Glutamatergic neuron (in vitro differentiated cells): ENCODE results near the gene YOD1. TPM values are rescaled to one million over a fixed set of nuclear protein-coding genes. Genes with fewer than 3 reads are reported as not detected.

Source experiments
- DNase-seq: peaks from one replicate; pipeline ENCODE4 v3.0.0; 2022
- H3K27ac Mint-ChIP-seq: one replicate; pipeline ENCODE4 v1.8.0; 2020; ENCODE audit warnings: mild to moderate bottlenecking, mixed read lengths, inconsistent platforms; ENCODE audit not compliant: unreplicated experiment
- H3K27me3 Mint-ChIP-seq: one replicate; pipeline ENCODE4 v1.8.0; 2020; ENCODE audit warnings: mild to moderate bottlenecking, moderate library complexity, mixed read lengths, inconsistent platforms; ENCODE audit not compliant: unreplicated experiment
- H3K36me3 Mint-ChIP-seq: one replicate; pipeline ENCODE4 v1.8.0; 2020; ENCODE audit warnings: mild to moderate bottlenecking, mixed read lengths, inconsistent platforms; ENCODE audit not compliant: unreplicated experiment
- H3K4me1 Mint-ChIP-seq: one replicate; pipeline ENCODE4 v1.8.0; 2020; ENCODE audit warnings: mild to moderate bottlenecking, low read depth, mixed read lengths, inconsistent platforms; ENCODE audit not compliant: unreplicated experiment
- H3K4me3 Mint-ChIP-seq: one replicate; pipeline ENCODE4 v1.8.0; 2020; ENCODE audit warnings: mild to moderate bottlenecking, mixed read lengths, inconsistent platforms; ENCODE audit not compliant: unreplicated experiment
- H3K9me3 Mint-ChIP-seq: one replicate; pipeline ENCODE4 v1.8.0; 2020; ENCODE audit warnings: mild to moderate bottlenecking, moderate library complexity, mixed read lengths, inconsistent platforms; ENCODE audit not compliant: unreplicated experiment
- CTCF ChIP-seq: fragments of 200-600 bp; sonication (generic); IDR thresholded peaks from one replicate; pipeline ENCODE4 v1.5.0; 2021; ENCODE audit not compliant: partially characterized antibody, unreplicated experiment
- total RNA-seq: library from RNA; stranded (reverse); fragmentation: NEBNext Ultra II Directional; extraction: Animal tissue kit (Norgen Biotek cat#: 25700); gene quantifications from one replicate; pipeline ENCODE4 v1.2.1, GENCODE V29; 2021; ENCODE audit not compliant: unreplicated experiment

The YOD1 gene
- total RNA-seq, 1 donor from 2014 or later = 7.9 TPM

GRCh38 chr1:207063014-207063413 lies 12.0 kb upstream of the YOD1 start:
- Mint-ChIP-seq H3K27me3 (no peaks in the 10 kb centered on the region), H3K27ac (no peak overlapping the region), H3K9me3 (no peaks in the 10 kb centered on the region), H3K4me1 (peaks cover 8% of the 10 kb centered on the region), H3K36me3 (no peaks in the 10 kb centered on the region), H3K4me3 (no peak overlapping the region)
- no peak for TF ChIP-seq CTCF
- DNase-seq = no peak

GRCh38 chr1:207062058-207062457 lies 11.1 kb upstream of the YOD1 start:
- Mint-ChIP-seq H3K36me3 (no peaks in the 10 kb centered on the region), H3K4me1 (peaks cover 8% of the 10 kb centered on the region), H3K27ac (no peak overlapping the region), H3K27me3 (no peaks in the 10 kb centered on the region), H3K9me3 (no peaks in the 10 kb centered on the region), H3K4me3 (no peak overlapping the region)
- no peak for TF ChIP-seq CTCF
- DNase-seq = no peak

GRCh38 chr1:207060596-207060995 lies 9.6 kb upstream of the YOD1 start:
- H3K9me3 Mint-ChIP-seq = no peaks in the 10 kb centered on the region
- no peak overlapping the region for H3K27ac Mint-ChIP-seq
- H3K27me3 Mint-ChIP-seq = no peaks in the 10 kb centered on the region
- TF ChIP-seq CTCF = no peak
- H3K4me1 Mint-ChIP-seq = peaks cover 8% of the 10 kb centered on the region
- no peak overlapping the region for H3K4me3 Mint-ChIP-seq
- H3K36me3 Mint-ChIP-seq = no peaks in the 10 kb centered on the region
- DNase-seq = no peak

GRCh38 chr1:207059881-207060280 lies 8.9 kb upstream of the YOD1 start:
- Mint-ChIP-seq H3K36me3 (no peaks in the 10 kb centered on the region), H3K9me3 (no peaks in the 10 kb centered on the region), H3K4me3 (no peak overlapping the region), H3K27ac (no peak overlapping the region), H3K27me3 (no peaks in the 10 kb centered on the region), H3K4me1 (peaks cover 8% of the 10 kb centered on the region)
- no peak for DNase-seq
- TF ChIP-seq CTCF = no peak

- DNase-seq = no peak
- peak overlapping the region; percentile 26 for H3K27ac Mint-ChIP-seq
- peaks cover 8% of the 10 kb centered on the region for H3K4me1 Mint-ChIP-seq
- H3K36me3 Mint-ChIP-seq = no peaks in the 10 kb centered on the region
- H3K9me3 Mint-ChIP-seq = no peaks in the 10 kb centered on the region
- peak; percentile 29 for TF ChIP-seq CTCF
- H3K27me3 Mint-ChIP-seq = no peaks in the 10 kb centered on the region
- no peak overlapping the region for H3K4me3 Mint-ChIP-seq
Observed at GRCh38 chr1:207058878-207059867, 8.2 kb upstream of the YOD1 start.
